NT2/D1 (cell line): ENCODE results near the gene PPP1R3A.

ENCODE experiments used
- DNase-seq: peaks from one replicate; pipeline ENCODE4 v3.0.0-alpha.2; 2011; ENCODE audit warnings: low read depth, low spot score
- H3K27me3 ChIP-seq: 2 replicates; pipeline ENCODE4 v1.6.0; 2011; ENCODE audit warnings: mild to moderate bottlenecking; ENCODE audit not compliant: insufficient read length, insufficient read depth
- H3K36me3 ChIP-seq: 2 replicates; pipeline ENCODE4 v1.6.1; 2011; ENCODE audit warnings: mild to moderate bottlenecking, low read length, mixed read lengths; ENCODE audit not compliant: insufficient read depth, insufficient read length
- H3K4me1 ChIP-seq: 2 replicates; pipeline ENCODE4 v1.5.1; 2011; ENCODE audit not compliant: insufficient read depth, insufficient read length
- H3K4me3 ChIP-seq: 2 replicates; pipeline ENCODE4 v1.5.1; 2011; ENCODE audit warnings: low read depth; ENCODE audit not compliant: insufficient read length
- H3K9ac ChIP-seq: 2 replicates; pipeline ENCODE4 v1.6.0; 2011; ENCODE audit warnings: low read depth; ENCODE audit not compliant: insufficient read length
- H3K9me3 ChIP-seq: 2 replicates; pipeline ENCODE4 v1.5.1; 2011; ENCODE audit warnings: mild to moderate bottlenecking, low read length; ENCODE audit not compliant: insufficient read depth
- SUZ12 ChIP-seq: IDR thresholded peaks from 2 replicates; pipeline ENCODE4 v1.6.1; 2011; ENCODE audit not compliant: insufficient read length, insufficient read depth; ENCODE audit errors: extremely low read depth
- YY1 ChIP-seq: IDR thresholded peaks from 2 replicates; pipeline ENCODE4 v1.6.1; 2011; ENCODE audit not compliant: insufficient read length, insufficient read depth
- ZNF274 ChIP-seq: IDR thresholded peaks from 2 replicates; pipeline ENCODE4 v1.6.1; 2011; ENCODE audit warnings: mild to moderate bottlenecking, low read depth, low read length

PPP1R3A gene, protein sequence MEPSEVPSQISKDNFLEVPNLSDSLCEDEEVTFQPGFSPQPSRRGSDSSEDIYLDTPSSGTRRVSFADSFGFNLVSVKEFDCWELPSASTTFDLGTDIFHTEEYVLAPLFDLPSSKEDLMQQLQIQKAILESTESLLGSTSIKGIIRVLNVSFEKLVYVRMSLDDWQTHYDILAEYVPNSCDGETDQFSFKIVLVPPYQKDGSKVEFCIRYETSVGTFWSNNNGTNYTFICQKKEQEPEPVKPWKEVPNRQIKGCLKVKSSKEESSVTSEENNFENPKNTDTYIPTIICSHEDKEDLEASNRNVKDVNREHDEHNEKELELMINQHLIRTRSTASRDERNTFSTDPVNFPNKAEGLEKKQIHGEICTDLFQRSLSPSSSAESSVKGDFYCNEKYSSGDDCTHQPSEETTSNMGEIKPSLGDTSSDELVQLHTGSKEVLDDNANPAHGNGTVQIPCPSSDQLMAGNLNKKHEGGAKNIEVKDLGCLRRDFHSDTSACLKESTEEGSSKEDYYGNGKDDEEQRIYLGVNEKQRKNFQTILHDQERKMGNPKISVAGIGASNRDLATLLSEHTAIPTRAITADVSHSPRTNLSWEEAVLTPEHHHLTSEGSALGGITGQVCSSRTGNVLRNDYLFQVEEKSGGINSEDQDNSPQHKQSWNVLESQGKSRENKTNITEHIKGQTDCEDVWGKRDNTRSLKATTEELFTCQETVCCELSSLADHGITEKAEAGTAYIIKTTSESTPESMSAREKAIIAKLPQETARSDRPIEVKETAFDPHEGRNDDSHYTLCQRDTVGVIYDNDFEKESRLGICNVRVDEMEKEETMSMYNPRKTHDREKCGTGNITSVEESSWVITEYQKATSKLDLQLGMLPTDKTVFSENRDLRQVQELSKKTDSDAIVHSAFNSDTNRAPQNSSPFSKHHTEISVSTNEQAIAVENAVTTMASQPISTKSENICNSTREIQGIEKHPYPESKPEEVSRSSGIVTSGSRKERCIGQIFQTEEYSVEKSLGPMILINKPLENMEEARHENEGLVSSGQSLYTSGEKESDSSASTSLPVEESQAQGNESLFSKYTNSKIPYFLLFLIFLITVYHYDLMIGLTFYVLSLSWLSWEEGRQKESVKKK

GRCh38 chr7:113918946-113919345 lies at the start of gene PPP1R3A:
TSS of gene PPP1R3A (minus strand) at chr7:113919009. CDS start at chr7:113918996, 13 bp downstream.
- no peaks in the 10 kb centered on the region for H3K36me3 ChIP-seq
- no peaks in the 10 kb centered on the region for H3K27me3 ChIP-seq
- DNase-seq, result no peak
- no peaks in the 10 kb centered on the region for H3K4me1 ChIP-seq
- H3K9ac ChIP-seq, result no peak within 1 kb of the TSS
- no peaks in the 10 kb centered on the region for H3K9me3 ChIP-seq
- no peak within 1 kb of the TSS for H3K4me3 ChIP-seq
- TF ChIP-seq SUZ12 (no peak), ZNF274 (no peak), YY1 (no peak)

- Histone ChIP-seq H3K4me1 (no peaks in the 10 kb centered on the region), H3K27me3 (no peaks in the 10 kb centered on the region), H3K9me3 (peaks cover 6% of the 10 kb centered on the region; the same call in 1 of the 2 replicates), H3K4me3 (no peak overlapping the region), H3K9ac (no peak overlapping the region), H3K36me3 (no peaks in the 10 kb centered on the region)
- no peak for DNase-seq
- no peak for TF ChIP-seq ZNF274
- TF ChIP-seq YY1, result no peak
These were observed 44.5 kb upstream of the PPP1R3A start for GRCh38 chr7:113963356-113963755.

DNA sequence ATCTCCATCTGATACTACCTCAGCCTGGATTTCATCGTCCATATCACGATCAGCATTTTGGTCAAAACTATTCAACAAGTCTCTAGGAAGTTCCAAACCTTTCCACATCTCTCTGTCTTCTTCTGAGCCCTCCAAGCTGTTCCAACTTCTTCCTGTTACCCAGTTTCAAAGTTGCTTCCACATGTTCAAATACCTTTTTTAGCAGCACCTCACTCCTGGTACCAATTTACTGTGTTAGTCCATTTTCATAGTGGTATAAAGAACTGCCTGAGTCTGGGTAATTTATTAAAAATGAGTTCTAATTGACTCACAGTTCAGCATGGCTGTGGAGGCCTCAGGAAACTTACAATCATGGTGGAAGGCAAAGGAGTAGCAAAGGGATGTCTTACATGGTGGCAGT lies 41.1 kb upstream of the PPP1R3A start:
- H3K36me3 ChIP-seq, result no peaks in the 10 kb centered on the region
- H3K9me3 ChIP-seq, result peaks cover 6% of the 10 kb centered on the region; the same call in 1 of the 2 replicates
- DNase-seq, result no peak
- TF ChIP-seq YY1, result no peak
- TF ChIP-seq ZNF274, result no peak
- no peak for TF ChIP-seq SUZ12
- no peaks in the 10 kb centered on the region for H3K4me1 ChIP-seq
- no peak overlapping the region for H3K4me3 ChIP-seq
- H3K9ac ChIP-seq, result no peak overlapping the region
- H3K27me3 ChIP-seq, result no peaks in the 10 kb centered on the region

DNA sequence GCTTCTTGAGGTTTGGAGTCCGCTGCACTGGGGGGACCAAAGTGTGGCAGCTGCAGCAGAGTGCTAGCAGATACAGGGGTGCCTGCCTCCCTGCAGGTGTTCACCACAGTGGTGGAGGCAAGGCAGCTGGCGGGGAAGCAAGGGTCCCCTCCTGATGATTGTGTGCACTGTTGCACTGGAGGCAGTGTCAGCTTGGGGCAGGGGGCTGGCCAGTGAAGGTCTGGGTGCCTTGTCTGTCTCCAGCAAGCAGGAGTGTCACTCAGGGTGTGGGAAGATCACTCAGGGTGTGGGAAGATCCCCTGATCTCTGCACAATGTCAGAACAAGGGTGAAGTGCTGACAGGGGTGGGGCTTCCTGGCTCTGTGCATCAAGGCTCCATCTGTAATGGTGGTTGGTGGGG lies 36.3 kb upstream of the PPP1R3A start:
- Histone ChIP-seq H3K27me3 (no peaks in the 10 kb centered on the region), H3K9ac (no peak overlapping the region), H3K4me3 (no peak overlapping the region), H3K4me1 (no peaks in the 10 kb centered on the region), H3K9me3 (peaks cover 6% of the 10 kb centered on the region; the same call in 1 of the 2 replicates), H3K36me3 (no peaks in the 10 kb centered on the region)
- no peak for DNase-seq
- TF ChIP-seq YY1, result no peak
- TF ChIP-seq SUZ12, result no peak
- TF ChIP-seq ZNF274, result no peak

DNA sequence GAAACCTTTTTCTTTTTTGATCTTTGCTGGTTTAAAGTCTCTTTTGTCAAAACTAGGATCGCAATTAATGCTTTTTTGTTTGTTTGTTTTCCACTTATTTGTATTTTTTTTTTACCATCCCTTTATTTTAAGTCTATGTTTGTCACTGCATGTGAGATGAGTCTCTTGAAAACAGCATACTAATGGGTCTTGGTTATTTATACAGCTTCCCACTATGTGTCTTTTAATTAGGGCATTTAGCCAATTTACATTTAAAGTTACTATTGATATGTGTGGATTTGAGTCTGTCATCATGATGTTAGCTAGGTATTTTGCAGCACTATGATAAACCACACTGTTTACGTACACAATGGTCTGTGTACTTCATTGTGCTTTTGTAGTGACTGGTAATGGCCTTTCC lies 34.7 kb upstream of the PPP1R3A start:
- Histone ChIP-seq H3K4me3 (no peak overlapping the region), H3K9me3 (no peaks in the 10 kb centered on the region), H3K27me3 (no peaks in the 10 kb centered on the region), H3K9ac (no peak overlapping the region), H3K36me3 (no peaks in the 10 kb centered on the region), H3K4me1 (no peaks in the 10 kb centered on the region)
- TF ChIP-seq ZNF274 (no peak), YY1 (no peak), SUZ12 (no peak)
- no peak for DNase-seq

GRCh38 chr7:113945018-113945938 lies 26.5 kb upstream of the PPP1R3A start:
- Histone ChIP-seq H3K9me3 (no peaks in the 10 kb centered on the region), H3K36me3 (no peaks in the 10 kb centered on the region), H3K27me3 (no peaks in the 10 kb centered on the region), H3K9ac (no peak overlapping the region), H3K4me1 (no peaks in the 10 kb centered on the region), H3K4me3 (no peak overlapping the region)
- no peak for DNase-seq
- TF ChIP-seq YY1 (no peak), ZNF274 (no peak), SUZ12 (no peak)
